ENCODE measurements around the gene ITPR1. TPM values are rescaled to one million over a fixed set of nuclear protein-coding genes. Genes with fewer than 3 reads are reported as not detected.

The ITPR1 gene
- total and polyA plus RNA-seq, 2 of the 4 experiments (the other 2 are of a cell fraction), result 1.8 to 5.7 TPM

- Histone ChIP-seq H2BK5ac (ENCODE audit: low read depth, low read length, poor library complexity, severe bottlenecking) (peak overlapping the region; percentile 41), H2BK15ac (ENCODE audit: low read depth, low read length) (peak overlapping the region; percentile 53; the same call in 2 of the 3 replicates), H3K4me1 (ENCODE audit: control insufficient read depth, insufficient read depth, low read length) (peaks cover 19% of the 10 kb centered on the region), H3K4me3 (ENCODE audit: insufficient read depth, low read depth, low read length) (no peak overlapping the region), H3K9ac (ENCODE audit: low read depth, low read length) (no peak overlapping the region), H2BK20ac (ENCODE audit: low read depth, low read length) (peak overlapping the region; percentile 73), H3K79me1 (ENCODE audit: low read depth in 1 of 2, low read length in 2 of 2) (no peaks in the 10 kb centered on the region), H3K56ac (ENCODE audit: extremely low read depth, insufficient read depth, low read length) (no peak overlapping the region), H2AFZ (replicated peaks; ENCODE audit: low read length, poor library complexity) (peak overlapping the region; percentile 3), H3K23ac (ENCODE audit: low read depth, low read length) (peak overlapping the region; percentile 53; the same call in 1 of the 2 replicates), H3K14ac (replicated peaks; ENCODE audit: low read depth, low read length) (peak overlapping the region; percentile 39; the same call in 1 of the 2 replicates), H3K27me3 (ENCODE audit: control insufficient read depth, insufficient read depth, low read length) (no peaks in the 10 kb centered on the region), H2AK9ac (replicated peaks; ENCODE audit: low read depth, low read length, poor library complexity) (peak overlapping the region; percentile 47), H3K36me3 (ENCODE audit: control insufficient read depth, insufficient read depth, low read length) (no peaks in the 10 kb centered on the region), H2AK5ac (ENCODE audit: low read depth, low read length) (peak overlapping the region; percentile 54; the same call in 1 of the 2 replicates), H3K9me1 (ENCODE audit: insufficient read depth, low read length) (peaks cover 9% of the 10 kb centered on the region; the same call in 1 of the 2 replicates), H4K8ac (ENCODE audit: low read depth in 2 of 2, low read length in 2 of 2) (peak overlapping the region in 1 of 2 experiments; percentile 36; a peak in 2 of 4 replicates), H3K4me2 (ENCODE audit: low read depth, low read length) (peak overlapping the region; percentile 44; the same call in 1 of the 2 replicates), H4K91ac (ENCODE audit: insufficient read depth, low read depth, low read length) (peak overlapping the region; percentile 17; the same call in 1 of the 2 replicates), H3K4ac (ENCODE audit: low read depth, low read length) (peak overlapping the region; percentile 17), H3K9me3 (ENCODE audit: control insufficient read depth, insufficient read depth, low read length) (no peaks in the 10 kb centered on the region), H3K18ac (ENCODE audit: low read depth, low read length) (no peak overlapping the region; the same call in 1 of the 2 replicates), H2BK120ac (ENCODE audit: low read depth, low read length) (peak overlapping the region; percentile 56), H4K5ac (ENCODE audit: low read depth, low read length) (no peak overlapping the region), H4K20me1 (ENCODE audit: insufficient read depth, low read length) (no peaks in the 10 kb centered on the region), H3K27ac (ENCODE audit: insufficient read depth, low read length) (no peak overlapping the region)
- CTCF ChIA-PET, result interaction anchor here (0.6 to 2.5 kb wide), 12 partner anchors 9 to 337 kb away, joined by 3 to 26 read pairs (median 4); no protein-coding TSS in a partner anchor
- TF ChIP-seq FOS (IDR thresholded peaks at IDR 0.05; ENCODE audit: low read depth, low read length) (no peak), CTCF (conservative IDR thresholded peaks at IDR 0.05; ENCODE audit: low read depth, low read length) (peak; percentile 42), SMC3 (IDR thresholded peaks at IDR 0.05; ENCODE audit: low read depth, low read length) (0 out of 2 replicates have a peak, but pooled peaks have one; percentile 15), CEBPB (IDR thresholded peaks at IDR 0.05; ENCODE audit: low read depth, low read length) (0 out of 2 replicates have a peak, but pooled peaks have one; percentile 32), RAD21 (IDR thresholded peaks at IDR 0.05; ENCODE audit: low read length) (peak; percentile 57)
- no TSS peak for BruUV-seq (replicated peaks)
- peak; percentile 71 for DNase-seq
- intact Hi-C loops (cut with micrococcal nuclease) (loop anchor here (1.0 to 5.0 kb wide), 2 partner anchors 122 to 258 kb away; no protein-coding TSS in a partner anchor), in situ Hi-C loops (cut with MboI; ENCODE audit: low sequenced_read_pairs) (no loop called here), dilution Hi-C loops (cut with HindIII; ENCODE audit: low sequenced_read_pairs, unreplicated experiment) (no loop called here)
- POLR2A ChIA-PET (ENCODE audit: unreplicated experiment), result interaction anchor here (0.6 to 1.1 kb wide), 4 partner anchors 11 to 337 kb away, joined by 3 to 4 read pairs (median 3); no protein-coding TSS in a partner anchor
- ATAC-seq (ENCODE audit: low read depth), result no peak
- 72% methylated on average over 4 of the region's 12 CpGs; no CpG with 5 or more reads in 1 of the 2 experiments for WGBS, 2 experiments (ENCODE audit: extremely low coverage in 2 of 2, insufficient read length in 1 of 2)
Observed at GRCh38 chr3:4720316-4721075, 227.3 kb downstream of the ITPR1 start.
